IPS DF 4.7 (cell line): ENCODE results near the gene SLC12A3.
"Not testable (repeated sequence)": the region's sequence is repeated elsewhere in the genome, so short reads cannot be mapped to it uniquely, and the experiment has no call there.

Experiments
- DNase-seq: peaks from one replicate; pipeline ENCODE4 v3.0.0-alpha.2; 2013; ENCODE audit warnings: low spot score; ENCODE audit errors: extremely low read depth

Gene SLC12A3

GRCh38 chr16:56868766-56869165 lies 3.8 kb downstream of the SLC12A3 start:
- DNase-seq: not testable (repeated sequence)

- DNase-seq: no peak
Measured at GRCh38 chr16:56869513-56870275, 4.7 kb downstream of the SLC12A3 start.

DNA sequence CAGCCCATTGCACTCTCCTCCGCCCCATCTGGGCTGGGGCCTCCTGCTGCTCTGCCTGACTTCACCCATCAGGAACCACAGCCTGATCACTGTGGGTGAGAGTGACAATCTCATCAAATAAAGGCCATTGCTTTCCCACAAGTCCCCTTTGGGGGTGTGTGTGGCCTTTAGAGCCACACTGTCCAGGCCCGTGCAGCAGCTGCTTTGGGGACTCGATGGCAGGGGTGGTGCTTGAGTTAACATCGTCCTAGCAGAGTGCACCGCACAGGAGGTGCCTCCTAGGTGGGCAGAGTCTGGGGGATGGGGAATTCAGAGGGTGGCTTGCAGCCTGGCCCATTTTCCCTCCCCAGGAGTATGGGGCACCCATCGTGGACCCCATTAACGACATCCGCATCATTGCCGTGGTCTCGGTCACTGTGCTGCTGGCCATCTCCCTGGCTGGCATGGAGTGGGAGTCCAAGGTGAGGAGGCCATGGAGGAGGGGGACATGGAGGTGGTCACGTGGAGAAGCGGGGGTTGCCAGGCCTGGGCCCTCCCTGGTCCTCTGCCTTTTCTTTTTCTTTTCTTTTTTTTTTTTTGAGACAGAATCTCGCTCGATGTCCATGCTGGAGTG lies 5.4 kb downstream of the SLC12A3 start:
- no peak for DNase-seq

GRCh38 chr16:56871172-56871593 lies 6.2 kb downstream of the SLC12A3 start:
- no peak for DNase-seq

DNA sequence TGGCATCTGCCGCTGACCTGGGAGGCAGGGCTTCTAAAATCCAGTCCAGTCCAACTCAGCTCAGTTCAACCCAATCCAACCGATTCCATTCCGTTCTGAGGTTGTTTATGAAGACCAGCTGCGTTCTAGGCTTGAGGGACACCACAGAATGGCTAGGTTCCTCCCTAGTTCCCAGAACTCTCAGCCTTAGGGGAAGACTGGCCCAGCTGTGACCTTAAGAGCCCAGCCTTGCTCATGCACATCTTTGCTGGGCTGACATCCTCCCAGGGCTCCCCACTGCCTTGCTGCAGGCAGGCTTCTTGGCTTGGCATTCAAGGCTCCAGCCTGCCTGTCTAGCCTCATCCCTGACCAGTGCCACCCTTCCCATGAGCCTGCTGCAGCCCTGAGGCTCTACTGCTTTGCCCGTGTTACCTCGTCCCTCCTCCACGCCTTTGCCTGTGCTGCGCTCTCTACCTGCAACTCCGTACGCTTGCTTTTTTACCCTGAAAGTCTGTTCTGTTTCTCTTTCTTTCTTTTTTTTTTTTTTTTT lies 7.9 kb downstream of the SLC12A3 start:
- no peak for DNase-seq

DNA sequence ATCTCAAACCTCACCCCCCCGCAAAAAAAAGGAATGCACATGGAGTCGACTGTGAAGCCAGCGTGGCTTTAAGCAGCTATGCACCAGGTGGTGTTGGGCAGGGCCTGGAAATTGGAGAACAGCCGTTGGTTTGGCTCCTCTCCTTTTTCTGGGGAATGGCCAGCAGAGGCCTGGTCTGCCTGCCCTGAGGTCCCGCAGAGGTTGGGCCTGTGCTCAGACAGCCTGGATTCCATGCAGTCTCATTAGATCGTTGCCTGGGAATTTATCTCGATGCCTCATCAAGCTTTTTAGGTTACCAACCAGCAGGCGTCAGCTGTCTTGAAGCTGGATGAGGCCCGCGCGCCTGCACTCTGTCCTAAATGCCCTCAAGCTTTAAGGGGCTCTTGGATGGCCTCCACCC lies 9.8 kb downstream of the SLC12A3 start:
- DNase-seq: no peak

GRCh38 chr16:56876048-56876447 lies 11.0 kb downstream of the SLC12A3 start:
- no peak for DNase-seq

- no peak for DNase-seq
Measured at GRCh38 chr16:56877486-56878182, 12.6 kb downstream of the SLC12A3 start.

DNA sequence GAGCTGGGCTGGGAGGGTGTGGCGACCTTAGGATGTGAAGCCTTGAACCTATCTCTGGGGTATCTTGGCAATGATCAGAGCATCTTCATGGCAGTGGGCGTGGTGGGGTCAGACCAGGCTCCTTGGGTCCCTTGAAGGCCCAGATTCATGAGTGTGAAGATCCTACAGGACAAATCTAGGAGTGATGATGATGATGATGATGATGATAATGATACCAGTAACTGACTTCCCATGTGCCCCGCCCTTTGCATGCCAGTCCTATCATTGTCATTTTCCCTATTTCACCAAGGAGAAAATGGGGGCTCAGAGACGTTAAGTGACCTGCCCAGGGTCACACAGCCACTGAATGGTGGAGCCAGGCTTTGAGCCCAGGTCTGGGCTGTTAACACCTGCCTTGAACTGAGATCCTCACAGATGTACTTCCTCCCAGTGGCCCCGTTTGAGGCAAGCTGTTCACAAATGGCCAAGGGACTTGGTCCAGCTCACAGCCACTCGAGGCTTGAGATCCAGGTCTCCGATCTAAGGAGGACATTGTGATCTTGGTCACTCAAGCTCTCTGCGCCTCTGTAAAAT lies 13.4 kb downstream of the SLC12A3 start:
- DNase-seq: no peak

GRCh38 chr16:56879276-56879675 lies 14.3 kb downstream of the SLC12A3 start:
- no peak for DNase-seq

DNA sequence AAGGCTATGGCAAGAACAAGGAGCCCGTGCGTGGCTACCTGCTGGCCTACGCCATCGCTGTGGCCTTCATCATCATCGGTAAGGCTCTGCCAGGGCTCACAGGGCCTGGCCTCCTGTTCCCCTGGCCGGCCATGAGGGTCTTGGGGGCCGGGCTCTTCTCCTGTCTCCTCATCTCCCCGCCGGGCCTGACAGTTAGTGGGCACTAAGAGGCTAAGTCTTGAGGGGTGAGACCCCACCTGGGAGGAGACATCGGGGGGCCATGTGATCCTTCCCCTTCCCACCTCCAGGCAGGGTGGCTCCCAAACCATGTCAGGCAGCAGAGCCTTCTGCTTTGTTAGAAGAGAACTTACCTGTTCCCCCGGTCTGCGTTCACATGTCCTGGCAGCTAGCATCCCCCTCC lies 15.2 kb downstream of the SLC12A3 start:
- DNase-seq: no peak

DNA sequence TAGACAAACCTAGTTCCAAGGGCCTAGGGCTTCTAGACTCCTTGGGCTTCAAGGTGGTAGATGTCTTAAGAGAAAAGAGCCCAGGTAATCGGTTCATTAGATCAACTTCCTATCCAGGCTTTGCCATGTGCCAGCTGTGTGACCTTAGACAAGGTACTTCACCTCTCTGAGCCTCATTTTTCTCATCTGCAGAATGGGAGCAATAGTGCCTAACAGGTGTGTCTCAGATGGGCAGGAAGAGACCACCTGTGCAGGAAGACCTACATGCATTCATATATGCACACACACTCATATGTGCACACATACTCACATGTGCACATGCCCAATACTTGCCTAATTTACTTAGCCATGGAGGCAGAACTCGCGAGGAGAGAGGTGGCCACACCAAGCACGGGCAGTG lies 15.7 kb downstream of the SLC12A3 start:
- no peak for DNase-seq

DNA sequence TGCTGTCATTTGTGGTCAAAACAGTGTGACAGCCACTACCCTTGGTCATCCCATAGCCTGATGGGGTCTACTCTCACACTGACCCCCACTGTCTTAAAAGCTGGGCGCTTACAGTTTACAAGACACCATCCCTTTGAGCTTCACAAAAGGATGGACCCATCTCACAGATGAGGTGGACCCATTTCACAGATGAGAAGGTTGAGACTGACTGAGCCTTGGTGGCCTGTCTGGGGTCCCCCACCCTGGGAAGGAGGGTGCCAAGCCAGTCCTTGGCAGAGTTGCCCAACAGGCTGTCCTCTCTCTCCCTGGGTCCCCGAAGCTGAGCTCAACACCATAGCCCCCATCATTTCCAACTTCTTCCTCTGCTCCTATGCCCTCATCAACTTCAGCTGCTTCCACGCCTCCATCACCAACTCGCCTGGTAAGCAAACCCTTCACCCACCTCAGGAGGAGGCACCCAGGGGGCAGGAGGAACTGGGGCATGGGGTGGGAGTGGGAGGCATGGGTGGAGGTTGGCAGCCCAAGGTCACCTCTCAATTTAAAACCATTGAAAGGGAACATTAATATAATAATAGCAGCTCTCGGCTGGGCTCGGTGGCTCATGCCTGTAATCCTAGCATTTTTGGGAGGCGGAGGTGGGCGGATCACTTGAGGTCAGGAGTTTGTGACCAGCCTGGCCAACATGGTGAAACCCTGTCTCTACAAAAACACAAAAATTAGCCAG lies 17.2 kb downstream of the SLC12A3 start:
- DNase-seq: no peak

DNA sequence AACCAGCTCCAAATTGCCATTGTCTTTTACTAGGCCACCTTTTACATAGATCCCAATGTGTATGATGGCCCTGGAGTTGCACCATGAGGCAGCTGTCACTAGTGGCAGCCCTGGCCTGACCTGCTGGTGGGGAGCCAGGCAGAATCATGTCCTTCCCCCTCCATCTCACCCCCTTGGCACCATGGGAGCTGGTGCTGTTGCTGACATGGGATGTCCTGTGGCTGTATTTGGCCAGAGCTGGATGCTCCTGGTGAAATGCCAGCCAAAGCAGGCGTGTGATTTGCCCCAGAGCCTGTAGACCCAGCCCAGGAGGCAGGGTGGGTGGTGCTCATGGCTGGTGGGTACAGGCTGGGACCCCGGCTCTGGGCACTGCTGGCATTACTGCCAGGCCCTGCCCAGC lies 18.6 kb downstream of the SLC12A3 start:
- DNase-seq: no peak

GRCh38 chr16:56884026-56884582 lies 19.1 kb downstream of the SLC12A3 start:
- DNase-seq: no peak

DNA sequence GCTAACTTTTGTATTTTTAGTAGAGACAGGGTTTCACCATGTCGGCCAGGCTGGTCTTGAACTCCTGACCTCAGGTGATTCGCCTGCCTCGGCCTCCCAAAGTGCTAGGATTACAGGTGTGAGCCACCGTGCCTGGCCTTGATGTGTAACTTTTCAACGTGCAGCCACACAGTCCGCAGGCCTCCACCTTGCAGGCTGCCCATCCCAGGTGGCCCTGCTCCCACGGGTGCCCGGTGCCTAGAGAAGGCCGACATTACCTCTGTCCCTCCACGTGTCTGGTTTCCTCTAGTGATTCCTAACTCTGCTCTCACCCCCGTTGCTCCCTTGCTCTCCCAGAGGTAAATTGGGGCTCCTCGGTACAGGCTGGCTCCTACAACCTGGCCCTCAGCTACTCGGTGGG lies 19.9 kb downstream of the SLC12A3 start:
- not testable (repeated sequence) for DNase-seq

DNA sequence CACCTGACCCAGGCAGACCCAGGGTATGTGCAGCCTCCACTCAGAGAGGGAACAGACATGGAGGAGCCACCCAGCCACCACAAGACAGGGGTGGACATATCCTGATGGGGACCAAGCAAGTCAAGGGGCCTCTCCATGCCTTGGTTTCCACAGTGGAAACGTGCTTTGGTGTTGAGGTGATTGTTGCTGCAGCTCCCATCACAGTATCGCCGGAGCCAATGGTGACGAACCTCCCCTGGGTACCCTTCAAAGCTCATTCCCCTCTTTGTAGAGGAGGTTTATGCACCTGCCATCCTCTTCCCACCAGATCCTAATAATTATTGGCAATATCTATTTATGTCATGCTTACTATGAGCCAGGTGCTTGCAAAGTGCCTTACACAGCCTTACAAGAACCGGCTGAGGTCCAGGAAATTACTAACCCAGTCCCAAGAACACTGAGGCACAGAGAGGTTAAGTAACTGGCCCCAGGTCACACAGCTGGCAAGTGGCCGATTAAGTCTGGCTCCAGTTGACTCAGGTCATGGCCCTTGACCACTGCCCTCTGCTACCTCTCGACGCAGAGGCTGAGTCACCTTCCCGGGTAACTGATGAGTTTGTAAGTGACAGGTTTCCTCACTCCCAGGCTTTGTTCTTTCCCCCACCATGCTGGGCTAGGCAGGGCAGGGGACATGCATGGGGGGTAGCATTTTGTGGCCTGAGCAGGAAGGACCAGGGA lies 20.6 kb downstream of the SLC12A3 start:
- DNase-seq: no peak

GRCh38 chr16:56886296-56886695 lies 21.3 kb downstream of the SLC12A3 start:
- no peak for DNase-seq

GRCh38 chr16:56886826-56887225 lies 21.8 kb downstream of the SLC12A3 start:
- DNase-seq: no peak

DNA sequence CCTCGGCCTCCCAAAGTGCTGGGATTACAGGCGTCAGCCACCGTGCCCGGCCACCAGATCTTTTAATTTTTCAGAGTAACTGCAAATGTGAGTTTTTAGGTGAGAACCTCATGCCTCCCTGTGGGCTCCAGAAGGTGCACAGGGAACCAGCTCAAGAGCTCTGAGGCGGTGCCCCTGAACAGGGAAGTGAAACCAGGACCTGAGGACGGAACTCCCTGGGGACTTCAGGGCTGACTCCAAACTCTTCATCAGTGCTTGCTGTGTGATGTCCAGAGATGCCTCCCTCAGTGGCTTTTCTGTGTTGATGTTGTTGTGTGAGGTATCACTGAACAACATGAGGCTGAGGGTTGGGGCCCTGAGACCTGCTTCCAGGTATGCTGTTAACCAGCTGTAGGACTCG lies 23.8 kb downstream of the SLC12A3 start:
- no peak for DNase-seq
